ELR (cell line): ENCODE measurements around the gene DRAXIN.

Experiments
- DNase-seq: peaks from one replicate; pipeline ENCODE4 v3.0.0-alpha.2; 2015; ENCODE audit warnings: low read depth

The DRAXIN gene, protein sequence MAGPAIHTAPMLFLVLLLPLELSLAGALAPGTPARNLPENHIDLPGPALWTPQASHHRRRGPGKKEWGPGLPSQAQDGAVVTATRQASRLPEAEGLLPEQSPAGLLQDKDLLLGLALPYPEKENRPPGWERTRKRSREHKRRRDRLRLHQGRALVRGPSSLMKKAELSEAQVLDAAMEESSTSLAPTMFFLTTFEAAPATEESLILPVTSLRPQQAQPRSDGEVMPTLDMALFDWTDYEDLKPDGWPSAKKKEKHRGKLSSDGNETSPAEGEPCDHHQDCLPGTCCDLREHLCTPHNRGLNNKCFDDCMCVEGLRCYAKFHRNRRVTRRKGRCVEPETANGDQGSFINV

DNA sequence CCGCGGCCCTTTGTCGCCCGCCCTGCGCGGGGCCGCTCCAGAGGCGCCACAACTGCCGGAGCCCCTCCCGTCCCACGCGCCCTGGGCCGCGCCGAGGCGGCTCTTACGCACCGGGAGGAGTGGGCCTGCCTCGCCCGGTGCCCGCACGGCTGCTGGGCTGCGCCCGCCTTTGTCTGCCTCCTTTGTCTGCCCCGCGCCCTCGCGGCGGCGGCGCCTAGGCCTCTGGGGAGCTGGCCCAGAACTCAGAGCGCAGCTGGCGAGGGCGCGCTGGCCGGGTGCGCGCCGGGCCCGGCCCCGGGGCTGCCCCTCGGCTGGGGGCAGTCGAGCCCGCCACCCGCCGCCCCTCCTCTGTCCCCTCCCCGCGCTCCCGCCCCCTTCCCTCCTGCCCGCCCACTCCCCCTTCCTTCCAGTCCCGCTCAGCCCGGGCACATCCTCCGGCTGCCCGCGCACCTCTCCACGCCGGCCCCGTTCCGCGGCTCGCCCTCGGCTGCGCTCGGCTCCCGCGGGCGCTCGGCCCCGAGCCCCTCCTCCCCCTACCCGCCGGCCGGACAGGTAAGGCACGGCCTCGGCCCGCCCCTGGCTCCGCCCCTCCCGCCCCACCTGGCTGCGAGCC, at the start of gene DRAXIN:
TSS of gene DRAXIN (plus strand) at position 409 of the 613 bp plus-strand sequence. CDS start 14,549 bp downstream, outside the sequence.
- DNase-seq: no peak

DNA sequence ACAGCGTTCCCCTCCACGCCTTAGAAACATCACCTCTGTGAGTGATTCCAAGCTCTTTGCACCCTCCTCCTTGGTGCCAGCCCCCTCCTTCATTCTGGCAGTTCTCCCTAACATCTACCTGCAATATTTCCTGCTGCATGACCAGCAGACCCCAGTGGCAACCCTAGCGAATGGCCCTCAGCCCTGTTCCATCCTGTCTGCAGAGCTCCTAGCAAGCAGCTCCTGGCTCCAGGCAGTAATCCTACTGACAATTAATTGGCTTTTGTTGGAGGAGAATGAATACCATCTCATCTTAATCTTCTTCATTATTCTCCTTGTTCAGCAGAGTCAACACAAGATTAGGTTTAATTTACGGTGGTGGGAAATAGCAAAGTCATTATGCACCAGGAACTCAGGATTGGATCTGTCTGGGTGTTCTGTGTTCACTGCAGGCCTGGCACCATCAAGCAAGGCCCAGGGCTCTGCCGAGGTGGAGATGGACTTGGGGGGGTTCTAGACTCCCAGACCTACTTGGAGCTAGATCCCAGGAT, 49.7 kb upstream of the DRAXIN start:
- no peak for DNase-seq

DNA sequence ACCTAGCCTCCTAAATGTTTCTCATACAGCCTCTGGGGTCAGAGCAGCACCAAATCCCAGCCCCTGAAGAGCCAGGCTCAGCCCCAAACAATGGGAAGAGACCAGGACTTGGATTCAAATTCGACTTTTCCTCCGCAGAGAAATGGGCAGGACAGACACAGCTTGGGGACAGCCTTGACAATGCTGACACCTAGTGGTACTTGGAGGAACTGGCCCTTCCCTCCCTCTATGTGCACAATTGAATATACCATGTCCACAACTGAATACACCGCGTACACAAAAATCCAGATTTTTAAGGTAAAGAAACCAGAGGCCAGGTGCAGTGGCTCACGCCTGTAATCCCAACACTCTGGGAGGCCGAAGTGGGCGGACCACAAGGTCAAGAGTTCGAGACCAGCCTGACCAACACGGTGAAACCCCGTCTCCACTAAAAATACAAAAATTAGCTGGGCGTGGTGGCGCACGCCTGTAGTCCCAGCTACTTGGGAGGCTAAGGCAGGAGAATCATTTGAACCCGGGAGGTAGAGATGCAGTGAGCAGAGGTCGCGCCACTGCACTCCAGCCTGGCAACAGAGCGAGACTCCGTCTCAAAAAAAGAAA, 49.0 kb upstream of the DRAXIN start:
- DNase-seq: peak; percentile 60

DNA sequence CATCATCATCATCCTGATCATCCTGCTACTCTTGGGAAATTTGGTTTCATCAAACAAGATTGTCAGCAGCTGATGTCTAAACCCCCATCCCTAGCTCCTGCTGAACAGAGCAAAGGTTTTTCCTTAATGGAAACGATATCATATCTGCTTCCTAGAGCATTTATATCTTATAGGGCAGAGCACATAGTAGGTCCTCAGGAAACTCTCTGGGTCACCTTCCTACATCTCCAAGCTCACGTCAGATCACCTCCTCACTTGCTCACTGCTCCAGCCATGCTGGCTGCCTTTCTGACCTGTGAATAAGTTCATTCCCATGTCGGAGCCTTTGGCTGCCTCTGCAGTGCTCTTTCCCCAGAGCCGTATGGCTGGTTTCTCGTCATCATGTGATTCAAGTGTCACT, 47.7 kb upstream of the DRAXIN start:
- no peak for DNase-seq

DNA sequence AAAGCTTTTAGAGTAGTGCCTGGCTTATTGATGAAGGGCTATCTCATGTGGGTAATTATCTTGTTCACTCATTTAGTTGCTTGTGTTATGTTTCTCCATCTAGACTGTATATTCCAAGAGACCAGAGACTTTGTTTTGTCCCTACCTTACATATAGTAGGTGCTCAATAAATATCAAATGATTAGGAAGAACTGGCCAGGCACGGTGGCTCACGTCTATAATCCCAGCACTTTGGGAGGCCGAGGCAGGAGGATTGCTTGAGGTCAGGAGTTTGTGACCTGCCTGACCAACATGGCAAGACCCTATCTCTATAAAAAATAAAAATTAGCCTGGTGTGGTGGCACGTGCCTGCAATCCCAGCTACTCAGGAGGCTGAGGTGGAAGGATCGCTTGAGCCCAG, 46.2 kb upstream of the DRAXIN start:
- no peak for DNase-seq

DNA sequence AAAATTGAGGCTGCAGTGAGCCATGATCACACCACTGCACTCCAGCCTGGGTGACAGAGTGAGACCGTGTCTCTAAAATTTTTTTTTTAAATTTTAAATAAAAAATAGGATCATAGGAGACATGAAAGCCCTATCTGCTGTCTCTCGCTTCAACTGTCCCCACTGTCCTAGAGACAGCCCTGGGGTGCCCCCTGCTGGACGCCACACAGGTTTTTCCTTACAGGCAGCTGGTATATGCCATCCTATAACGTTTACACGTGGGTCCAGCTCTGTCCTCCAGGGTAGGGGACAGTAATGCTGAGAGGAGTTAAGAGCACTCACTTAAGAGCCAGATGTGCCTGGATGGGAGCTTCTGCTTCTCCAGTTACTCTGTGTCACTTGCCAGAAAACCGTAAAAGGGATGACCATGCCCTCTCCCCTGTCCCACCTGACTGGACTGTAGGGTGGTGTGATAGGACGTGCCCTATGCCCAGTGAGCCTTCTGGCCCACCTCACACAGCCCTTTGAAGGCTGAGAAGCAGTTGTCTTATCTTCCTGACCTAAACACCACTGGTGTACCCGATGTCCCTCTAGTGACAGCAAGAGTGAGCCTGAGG, 45.7 kb upstream of the DRAXIN start:
- peak; percentile 76 for DNase-seq

DNA sequence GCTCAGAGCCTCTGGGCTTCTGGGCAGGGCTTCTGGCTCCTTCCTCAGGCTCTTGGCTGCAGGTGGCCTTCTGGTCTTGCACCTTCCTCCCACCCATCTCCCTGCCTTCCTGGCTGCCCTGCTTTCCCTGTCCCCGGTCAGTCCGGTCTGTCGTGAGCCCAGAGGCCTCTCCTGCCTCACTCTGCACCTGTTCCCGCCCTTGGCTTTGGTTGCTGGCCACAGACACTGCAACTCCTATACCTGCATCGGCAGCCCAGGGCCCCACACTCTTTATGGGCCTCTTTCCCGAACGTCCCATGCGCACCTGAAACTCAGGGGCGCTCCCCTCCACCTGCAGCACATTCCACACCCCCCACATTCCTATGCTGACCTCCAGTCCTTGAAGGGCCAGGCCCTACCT, 45.2 kb upstream of the DRAXIN start:
- no peak for DNase-seq

DNA sequence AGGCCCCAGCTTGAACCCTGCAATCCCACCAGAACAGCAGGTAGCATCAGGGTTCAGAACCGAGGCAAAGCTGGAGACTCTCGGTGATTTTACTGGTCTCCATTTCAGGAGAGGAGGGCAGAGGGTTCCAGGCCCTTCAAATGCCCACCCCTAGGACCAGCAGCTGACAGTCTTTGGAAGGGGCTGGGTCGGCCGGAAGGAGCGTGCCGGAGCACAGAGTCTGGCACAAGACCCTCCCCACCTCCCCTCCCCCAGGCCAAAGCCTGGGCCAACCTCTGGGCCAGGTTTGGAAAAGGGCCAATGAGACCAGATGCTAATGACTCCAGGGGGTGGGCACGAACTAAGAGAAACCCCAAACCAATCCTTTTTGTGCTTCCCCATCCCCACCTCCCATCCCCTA, 44.2 kb upstream of the DRAXIN start:
- DNase-seq: no peak

DNA sequence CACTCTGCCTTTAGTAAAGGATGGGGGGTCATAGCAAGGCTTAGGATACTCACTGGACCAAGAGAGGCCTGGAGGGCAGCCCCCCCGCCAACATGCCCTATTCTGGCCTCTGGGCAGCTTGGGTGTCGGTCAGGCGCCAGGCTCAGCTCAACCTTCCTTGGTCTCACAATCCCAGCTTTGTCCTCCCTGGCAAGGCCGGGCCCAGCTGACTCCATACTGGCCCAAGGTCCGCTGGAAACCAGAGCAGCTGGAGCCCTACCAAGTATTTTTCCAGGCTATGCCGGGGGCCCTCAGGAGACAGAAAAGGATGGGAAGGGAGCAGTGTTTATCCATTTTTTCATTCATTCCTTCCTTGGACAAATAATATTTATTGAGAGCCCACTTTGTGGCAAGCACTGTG, 43.5 kb upstream of the DRAXIN start:
- no peak for DNase-seq

DNA sequence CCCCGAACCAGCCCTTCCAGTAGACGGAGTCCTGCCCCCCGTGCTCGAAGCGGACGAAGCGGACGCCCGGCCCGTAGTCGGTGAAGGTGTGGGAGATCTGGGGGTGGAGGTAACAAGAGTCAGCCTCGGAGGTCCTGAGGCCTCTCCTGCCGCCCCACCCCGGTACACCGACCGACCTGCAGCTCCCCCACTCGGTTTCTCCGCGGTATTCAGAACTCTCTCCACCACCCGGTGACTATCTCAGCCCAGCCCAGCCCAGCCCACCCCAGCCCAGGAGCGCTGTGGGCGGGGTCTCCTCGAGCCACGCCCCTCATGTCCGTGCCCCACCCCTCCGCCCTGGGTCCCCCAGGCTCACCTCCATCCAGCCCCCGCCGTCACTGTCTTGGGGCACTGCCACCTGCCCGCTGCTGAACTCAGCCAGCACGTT, 42.8 kb upstream of the DRAXIN start:
- DNase-seq: no peak

DNA sequence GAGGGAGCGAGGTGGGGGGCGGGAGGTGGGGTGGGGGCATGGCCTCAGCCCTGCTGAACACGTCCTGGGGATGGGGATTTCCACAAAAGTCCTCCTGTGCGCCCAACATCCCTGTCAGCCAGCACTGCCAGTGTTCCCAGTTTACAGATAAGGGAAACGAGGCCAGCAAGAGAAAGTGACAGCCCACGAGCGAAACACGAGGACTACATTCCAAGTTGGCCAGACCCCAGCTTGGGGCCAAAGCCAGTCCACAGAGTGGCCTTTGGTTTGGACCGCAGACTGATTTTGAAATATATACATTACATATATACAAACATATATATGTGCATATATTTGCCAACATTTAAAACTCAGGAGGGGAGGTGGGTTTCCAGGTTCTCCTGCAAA, 42.3 kb upstream of the DRAXIN start:
- no peak for DNase-seq

DNA sequence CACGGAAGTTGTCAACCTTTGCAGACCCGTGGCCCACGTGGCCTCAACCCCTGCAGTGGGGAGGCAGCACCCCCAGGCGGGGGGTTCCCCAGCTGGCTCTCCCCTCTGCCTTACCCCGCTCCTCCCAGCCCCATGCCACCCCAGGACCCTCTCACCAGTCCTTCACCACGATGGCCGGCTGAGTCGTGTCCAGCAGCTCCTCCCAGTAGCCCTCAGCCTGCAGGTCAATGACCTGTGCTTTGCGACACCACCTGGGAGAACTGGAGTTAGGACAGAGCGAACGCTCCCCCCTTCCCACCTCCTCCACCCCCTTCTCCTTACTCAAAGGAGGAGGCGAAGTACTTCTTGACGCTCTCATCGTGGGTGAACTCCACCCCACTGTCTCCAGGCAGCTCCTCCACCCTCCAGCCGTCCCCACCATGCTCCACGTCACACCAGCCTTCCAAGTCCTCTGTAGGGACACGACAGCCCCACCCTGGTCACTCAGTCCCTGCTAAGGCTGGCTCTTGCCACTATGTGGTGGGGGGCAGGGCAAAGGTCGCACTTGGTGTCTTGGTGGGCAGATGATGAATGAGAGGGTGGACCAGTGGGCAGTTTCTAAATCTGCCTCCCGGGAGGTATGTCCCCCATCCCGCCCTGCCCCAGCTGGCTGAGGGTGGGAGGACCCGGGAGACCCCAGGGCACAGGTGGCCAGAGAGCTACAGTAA, 41.7 kb upstream of the DRAXIN start:
- no peak for DNase-seq

DNA sequence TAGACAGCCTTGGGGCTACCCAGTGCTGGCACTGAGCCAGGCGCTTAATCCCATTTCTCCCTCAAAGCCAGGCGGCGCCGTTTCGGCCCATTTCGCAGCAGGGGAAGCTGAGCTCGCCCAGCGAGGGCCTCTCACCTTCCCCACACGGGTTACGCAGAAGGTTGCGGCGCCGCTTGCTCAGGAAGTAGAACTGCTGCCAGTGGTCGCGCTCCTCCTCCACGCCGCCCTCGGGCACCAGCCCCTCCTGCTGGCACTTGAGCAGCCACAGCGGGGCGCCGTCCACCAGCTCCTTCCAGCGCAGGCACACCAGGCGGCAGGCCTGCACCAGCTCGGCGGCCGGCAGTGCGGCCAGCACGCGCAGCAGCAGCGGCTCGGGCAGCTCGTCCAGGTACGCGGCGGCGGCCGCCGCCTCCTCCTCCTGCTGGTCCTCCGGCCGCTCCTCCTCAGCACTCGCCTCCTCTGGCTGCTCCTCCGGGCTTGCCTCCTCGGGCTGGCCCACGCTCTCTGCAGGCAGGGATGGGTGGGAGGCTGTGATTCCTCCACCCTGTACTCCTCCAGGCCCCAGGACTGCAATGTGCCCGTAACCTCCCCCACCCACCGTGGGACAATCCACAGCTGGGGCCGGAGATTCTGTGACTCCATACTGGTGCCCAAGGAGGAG, 41.0 kb upstream of the DRAXIN start:
- peak; percentile 81 for DNase-seq

DNA sequence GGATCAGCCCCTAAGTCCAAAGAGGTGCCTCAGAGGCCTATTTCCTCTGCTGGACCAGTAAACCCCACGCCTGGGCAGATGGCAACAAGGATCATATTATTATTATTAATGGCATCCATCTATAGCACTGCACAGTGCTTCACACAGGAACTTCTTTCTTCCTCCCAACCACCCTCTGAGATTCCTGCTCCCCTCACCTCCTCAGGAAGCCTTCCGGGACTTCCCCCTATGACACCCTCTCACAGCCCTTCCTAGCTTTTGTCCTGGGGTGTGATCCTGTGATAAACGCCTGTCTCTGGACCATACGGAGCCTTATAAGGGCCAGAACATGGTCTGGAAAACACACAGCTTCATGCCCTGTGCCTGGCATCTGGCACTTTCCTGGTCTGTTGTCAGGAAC, 40.5 kb upstream of the DRAXIN start:
- no peak for DNase-seq

DNA sequence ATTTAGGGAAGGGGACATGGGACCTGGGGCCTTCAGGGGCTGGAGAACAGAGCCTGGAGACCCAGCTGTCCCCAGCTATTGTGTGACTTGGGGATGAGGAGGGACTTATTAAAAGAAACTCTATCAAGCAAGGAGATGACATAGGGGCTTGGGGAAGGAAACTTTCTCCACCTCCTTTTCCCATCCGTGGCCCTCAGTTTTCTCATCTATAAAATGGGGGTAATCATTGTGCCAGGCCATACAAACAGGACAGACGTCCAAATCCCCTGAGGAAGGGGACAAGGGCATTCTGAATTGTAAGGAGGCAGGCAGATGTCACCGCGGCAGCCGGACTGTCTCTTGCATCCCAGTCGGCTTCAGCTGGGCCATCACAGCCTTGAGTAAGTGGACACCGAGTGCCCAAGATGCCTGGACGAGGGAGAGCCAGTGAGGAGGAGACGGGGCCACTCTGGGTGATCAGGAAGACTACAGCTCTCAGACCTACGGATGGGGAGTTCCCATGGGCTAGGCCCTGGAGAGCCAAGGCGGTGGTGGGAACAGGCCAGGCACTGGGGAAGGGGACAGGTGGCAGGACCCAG, 39.2 kb upstream of the DRAXIN start:
- DNase-seq: no peak

DNA sequence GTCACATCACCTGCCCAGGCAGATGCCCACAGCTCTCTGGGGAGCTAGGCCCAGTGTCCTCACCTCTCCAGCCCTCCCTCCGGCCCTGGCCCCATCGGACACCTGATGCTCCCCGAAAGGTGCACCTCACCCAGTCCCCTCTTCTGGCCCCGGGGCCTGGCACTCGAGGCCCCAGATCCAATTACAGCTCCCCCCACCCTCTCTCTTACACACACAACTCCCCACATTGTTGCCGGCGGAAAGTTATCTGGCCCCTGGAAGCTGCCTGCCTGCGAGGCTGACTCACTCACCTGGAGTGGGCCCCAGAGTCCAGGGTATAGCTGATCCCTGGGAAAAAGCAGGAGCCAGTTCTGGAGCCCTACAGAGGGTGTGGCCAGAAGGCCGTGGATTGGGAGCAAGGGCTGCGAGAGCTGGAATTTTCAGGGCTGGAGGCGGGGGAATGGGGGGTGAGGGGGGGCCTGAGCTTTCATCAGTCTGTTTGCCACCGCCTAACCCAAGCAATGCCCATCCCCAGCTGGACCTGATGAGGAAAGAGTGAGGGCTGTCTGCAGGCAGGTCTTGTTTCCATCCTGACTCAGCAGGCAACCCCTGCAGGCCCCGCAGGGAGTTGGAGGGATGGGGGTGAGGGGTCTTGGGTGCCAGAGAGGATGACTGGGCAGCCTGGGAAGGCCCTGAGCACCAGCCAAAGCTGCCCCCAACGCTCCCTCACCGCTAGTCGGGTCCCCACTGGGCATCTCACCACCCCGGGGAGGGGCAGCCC, 38.2 kb upstream of the DRAXIN start:
- DNase-seq: no peak

DNA sequence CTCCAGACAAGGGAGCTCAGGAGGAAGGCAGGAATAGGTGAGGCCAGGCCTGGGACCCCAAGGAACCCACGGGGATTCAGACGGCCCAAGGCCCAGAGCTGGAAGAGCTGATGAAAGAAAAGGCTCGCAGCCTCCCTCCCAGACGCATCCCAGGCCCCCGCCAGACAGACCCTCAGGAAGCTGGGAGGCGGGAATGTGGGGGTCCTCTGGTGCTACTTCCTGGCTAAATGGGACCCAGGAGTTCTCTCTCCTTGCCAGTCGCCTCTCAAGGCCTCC, 37.7 kb upstream of the DRAXIN start:
- no peak for DNase-seq

DNA sequence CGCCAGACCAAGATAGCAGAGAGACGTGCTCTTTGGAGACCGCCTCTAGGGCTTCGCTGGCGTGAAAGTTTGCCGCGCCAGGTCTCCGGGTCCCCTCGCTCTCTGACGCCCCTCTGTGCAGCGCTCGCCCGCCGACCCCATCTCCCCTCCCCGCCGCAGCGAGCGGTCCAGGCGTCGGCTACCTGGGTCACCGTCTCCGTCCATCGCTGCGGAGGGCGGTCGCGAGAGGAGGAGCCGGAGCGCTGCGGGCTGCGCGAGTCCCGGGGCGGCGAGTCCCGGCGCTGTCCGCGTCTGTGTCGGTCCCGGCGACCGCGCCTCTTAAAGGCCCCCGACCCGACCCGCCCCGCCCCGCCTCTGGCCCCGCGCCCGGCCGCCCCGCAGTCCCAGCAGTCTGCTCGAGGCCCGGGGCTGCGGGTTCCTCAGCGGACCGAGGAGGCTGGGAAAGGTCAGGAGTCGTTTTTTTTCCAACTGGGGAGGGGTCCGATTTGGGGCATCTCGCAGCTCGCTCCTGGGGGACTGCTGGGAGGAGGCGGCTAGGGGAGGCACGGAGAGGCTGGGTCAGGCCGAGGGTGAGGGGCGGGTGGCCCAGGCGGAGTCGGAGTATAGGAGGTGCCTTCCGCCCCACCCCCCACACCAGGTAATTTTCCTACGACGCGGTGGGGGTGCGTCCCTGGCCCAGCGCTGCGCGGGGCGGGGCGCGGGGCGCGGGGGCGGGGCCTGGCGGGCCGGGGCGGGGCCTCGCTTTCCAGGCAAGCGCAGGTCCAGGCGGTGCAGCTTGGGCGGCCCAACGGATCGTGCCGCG, 37.2 kb upstream of the DRAXIN start, which contains the start of the genes FBXO2 and FBXO44:
TSS of gene FBXO2 (minus strand) at position 293 of the 802 bp plus-strand sequence. CDS start at position 204, 89 bp downstream.
TSS of gene FBXO44 (plus strand) at position 741 of the 802 bp plus-strand sequence. CDS start 959 bp downstream, outside the sequence.
- peak; percentile 26 for DNase-seq
